KMS-11 (cell line): Measurements from ENCODE around the gene GFM1.

Experiments
- H2AFZ ChIP-seq: fragments of 200-600 bp; sonication (generic); 2 replicates; pipeline ENCODE4 v1.6.1; 2016; ENCODE audit warnings: antibody characterized with exemption, mixed run types, low read depth
- H3K27ac ChIP-seq: fragments of 200-600 bp; sonication (generic); 2 replicates; pipeline ENCODE4 v1.6.1; 2016; ENCODE audit warnings: mild to moderate bottlenecking, mixed run types
- H3K27me3 ChIP-seq: fragments of 200-600 bp; sonication (generic); 2 replicates; pipeline ENCODE4 v1.6.1; 2017; ENCODE audit warnings: mild to moderate bottlenecking, low read depth, mixed run types, moderate library complexity; ENCODE audit not compliant: insufficient read depth
- H3K36me3 ChIP-seq: fragments of 200-600 bp; sonication (generic); 2 replicates; pipeline ENCODE4 v1.6.1; 2017; ENCODE audit warnings: mild to moderate bottlenecking, mixed run types; ENCODE audit not compliant: insufficient read depth
- H3K4me1 ChIP-seq: fragments of 200-600 bp; sonication (generic); 2 replicates; pipeline ENCODE4 v1.6.1; 2016; ENCODE audit warnings: mild to moderate bottlenecking, low read depth, mixed run types; ENCODE audit not compliant: poor library complexity, severe bottlenecking
- H3K4me2 ChIP-seq: fragments of 200-600 bp; sonication (generic); 2 replicates; pipeline ENCODE4 v1.7.0; 2016; ENCODE audit warnings: mild to moderate bottlenecking, mixed run types
- H3K4me3 ChIP-seq: fragments of 200-600 bp; sonication (generic); IDR thresholded peaks from 2 replicates; pipeline ENCODE4 v1.6.1; 2017; ENCODE audit warnings: low read depth, low read length, mixed read lengths; ENCODE audit not compliant: insufficient read depth
- H3K79me2 ChIP-seq: fragments of 200-600 bp; sonication (generic); 2 replicates; pipeline ENCODE4 v1.6.1; 2016; ENCODE audit warnings: low read depth, mixed run types; ENCODE audit not compliant: insufficient read depth
- H3K9ac ChIP-seq: fragments of 200-600 bp; sonication (generic); 2 replicates; pipeline ENCODE4 v1.6.1; 2016; ENCODE audit warnings: mild to moderate bottlenecking, mixed run types
- H4K20me1 ChIP-seq: fragments of 200-600 bp; sonication (generic); 2 replicates; pipeline ENCODE4 v1.6.1; 2016; ENCODE audit warnings: mild to moderate bottlenecking, mixed run types; ENCODE audit not compliant: insufficient read depth
- TF ChIP-seq, protein P1 (sequence below): fragments of 200-600 bp; sonication (generic); conservative IDR thresholded peaks from 2 replicates; pipeline ENCODE4 v1.6.1; 2017; ENCODE audit warnings: low read depth, mild to moderate bottlenecking, antibody characterized with exemption, low read length, moderate library complexity, mixed read lengths

Gene GFM1

GRCh38 chr3:158658889-158659288 is 14.6 kb downstream of the GFM1 start:
- no peak overlapping the region for H2AFZ ChIP-seq
- peaks cover 6% of the 10 kb centered on the region for H3K4me1 ChIP-seq
- no peak overlapping the region for H3K27ac ChIP-seq
- H3K79me2 ChIP-seq = no peaks in the 10 kb centered on the region
- H3K4me3 ChIP-seq = no peak overlapping the region
- H3K27me3 ChIP-seq = no peaks in the 10 kb centered on the region
- TF ChIP-seq, protein P1, sequence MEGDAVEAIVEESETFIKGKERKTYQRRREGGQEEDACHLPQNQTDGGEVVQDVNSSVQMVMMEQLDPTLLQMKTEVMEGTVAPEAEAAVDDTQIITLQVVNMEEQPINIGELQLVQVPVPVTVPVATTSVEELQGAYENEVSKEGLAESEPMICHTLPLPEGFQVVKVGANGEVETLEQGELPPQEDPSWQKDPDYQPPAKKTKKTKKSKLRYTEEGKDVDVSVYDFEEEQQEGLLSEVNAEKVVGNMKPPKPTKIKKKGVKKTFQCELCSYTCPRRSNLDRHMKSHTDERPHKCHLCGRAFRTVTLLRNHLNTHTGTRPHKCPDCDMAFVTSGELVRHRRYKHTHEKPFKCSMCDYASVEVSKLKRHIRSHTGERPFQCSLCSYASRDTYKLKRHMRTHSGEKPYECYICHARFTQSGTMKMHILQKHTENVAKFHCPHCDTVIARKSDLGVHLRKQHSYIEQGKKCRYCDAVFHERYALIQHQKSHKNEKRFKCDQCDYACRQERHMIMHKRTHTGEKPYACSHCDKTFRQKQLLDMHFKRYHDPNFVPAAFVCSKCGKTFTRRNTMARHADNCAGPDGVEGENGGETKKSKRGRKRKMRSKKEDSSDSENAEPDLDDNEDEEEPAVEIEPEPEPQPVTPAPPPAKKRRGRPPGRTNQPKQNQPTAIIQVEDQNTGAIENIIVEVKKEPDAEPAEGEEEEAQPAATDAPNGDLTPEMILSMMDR = no peak
- H3K9ac ChIP-seq = no peak overlapping the region
- H3K36me3 ChIP-seq = peaks cover 19% of the 10 kb centered on the region; the same call in 1 of the 2 replicates
- no peaks in the 10 kb centered on the region for H4K20me1 ChIP-seq
- H3K4me2 ChIP-seq = no peak overlapping the region

- Histone ChIP-seq H3K36me3 (peaks cover 19% of the 10 kb centered on the region; the same call in 1 of the 2 replicates), H3K4me2 (no peak overlapping the region), H3K9ac (no peak overlapping the region), H3K27me3 (no peaks in the 10 kb centered on the region), H3K4me1 (peaks cover 6% of the 10 kb centered on the region), H4K20me1 (no peaks in the 10 kb centered on the region), H3K27ac (no peak overlapping the region), H3K79me2 (no peaks in the 10 kb centered on the region), H3K4me3 (no peak overlapping the region), H2AFZ (no peak overlapping the region)
- TF ChIP-seq, protein P1 = peak; percentile 77
These were observed 15.3 kb downstream of the GFM1 start for GRCh38 chr3:158659454-158660237.

GRCh38 chr3:158660711-158661110 is 16.4 kb downstream of the GFM1 start:
- no peak overlapping the region for H3K9ac ChIP-seq
- peaks cover 26% of the 10 kb centered on the region; the same call in 1 of the 2 replicates for H3K36me3 ChIP-seq
- H3K4me3 ChIP-seq = no peak overlapping the region
- no peak overlapping the region for H3K4me2 ChIP-seq
- H3K27me3 ChIP-seq = no peaks in the 10 kb centered on the region
- H3K4me1 ChIP-seq = peaks cover 6% of the 10 kb centered on the region
- TF ChIP-seq, protein P1 = no peak
- H2AFZ ChIP-seq = no peak overlapping the region
- no peaks in the 10 kb centered on the region for H3K79me2 ChIP-seq
- H4K20me1 ChIP-seq = no peaks in the 10 kb centered on the region
- H3K27ac ChIP-seq = no peak overlapping the region

- TF ChIP-seq, protein P1 = no peak
These were observed 18.9 kb downstream of the GFM1 start for GRCh38 chr3:158663246-158663645.

More at GRCh38 chr3:158663246-158663645, 18.9 kb downstream of the GFM1 start:
- H3K79me2 ChIP-seq = no peaks in the 10 kb centered on the region
- no peak overlapping the region for H3K4me3 ChIP-seq
- H4K20me1 ChIP-seq = no peaks in the 10 kb centered on the region
- H3K27ac ChIP-seq = no peak overlapping the region
- H3K9ac ChIP-seq = no peak overlapping the region
- peaks cover 6% of the 10 kb centered on the region for H3K4me1 ChIP-seq
- no peaks in the 10 kb centered on the region for H3K27me3 ChIP-seq
- H2AFZ ChIP-seq = no peak overlapping the region
- peaks cover 19% of the 10 kb centered on the region; the same call in 1 of the 2 replicates for H3K36me3 ChIP-seq
- no peak overlapping the region for H3K4me2 ChIP-seq
